CD1c-positive myeloid dendritic cell (primary cell): ENCODE results near the gene SCLY.

Source experiments
- DNase-seq: peaks from one replicate; pipeline ENCODE4 v3.0.0-alpha.2; 2016; ENCODE audit errors: extremely low spot score

The SCLY gene

GRCh38 chr2:238140040-238140439, 79.2 kb downstream of the SCLY start:
- no peak for DNase-seq

DNA sequence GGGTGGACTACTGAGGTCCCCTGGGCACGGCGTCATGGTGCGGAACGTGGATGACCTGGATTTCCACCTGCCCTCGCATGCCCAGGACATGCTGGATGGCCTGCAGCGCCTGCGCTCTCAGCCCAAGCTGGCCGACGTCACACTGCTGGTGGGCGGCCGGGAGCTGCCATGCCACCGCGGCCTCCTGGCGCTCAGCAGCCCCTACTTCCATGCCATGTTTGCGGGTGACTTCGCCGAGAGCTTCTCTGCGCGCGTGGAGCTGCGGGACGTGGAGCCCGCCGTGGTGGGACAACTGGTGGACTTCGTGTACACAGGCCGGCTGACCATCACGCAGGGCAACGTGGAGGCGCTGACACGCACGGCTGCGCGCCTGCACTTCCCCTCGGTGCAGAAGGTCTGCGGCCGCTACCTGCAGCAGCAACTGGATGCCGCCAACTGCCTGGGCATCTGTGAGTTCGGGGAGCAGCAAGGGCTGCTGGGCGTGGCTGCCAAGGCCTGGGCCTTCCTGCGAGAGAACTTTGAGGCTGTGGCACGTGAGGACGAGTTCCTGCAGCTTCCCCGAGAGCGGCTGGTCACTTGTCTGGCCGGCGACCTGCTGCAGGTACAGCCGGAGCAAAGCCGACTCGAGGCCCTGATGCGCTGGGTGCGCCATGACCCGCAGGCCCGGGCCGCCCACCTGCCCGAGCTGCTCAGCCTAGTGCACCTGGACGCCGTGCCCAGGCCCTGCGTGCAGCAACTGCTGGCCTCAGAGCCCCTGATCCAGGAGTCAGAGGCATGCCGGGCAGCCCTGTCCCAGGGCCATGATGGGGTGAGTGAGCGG, 80.1 kb downstream of the SCLY start:
- no peak for DNase-seq

GRCh38 chr2:238141541-238142318, 80.9 kb downstream of the SCLY start:
- peak; percentile 72 for DNase-seq

- DNase-seq = no peak
Measured at GRCh38 chr2:238142382-238143205, 81.8 kb downstream of the SCLY start.

DNA sequence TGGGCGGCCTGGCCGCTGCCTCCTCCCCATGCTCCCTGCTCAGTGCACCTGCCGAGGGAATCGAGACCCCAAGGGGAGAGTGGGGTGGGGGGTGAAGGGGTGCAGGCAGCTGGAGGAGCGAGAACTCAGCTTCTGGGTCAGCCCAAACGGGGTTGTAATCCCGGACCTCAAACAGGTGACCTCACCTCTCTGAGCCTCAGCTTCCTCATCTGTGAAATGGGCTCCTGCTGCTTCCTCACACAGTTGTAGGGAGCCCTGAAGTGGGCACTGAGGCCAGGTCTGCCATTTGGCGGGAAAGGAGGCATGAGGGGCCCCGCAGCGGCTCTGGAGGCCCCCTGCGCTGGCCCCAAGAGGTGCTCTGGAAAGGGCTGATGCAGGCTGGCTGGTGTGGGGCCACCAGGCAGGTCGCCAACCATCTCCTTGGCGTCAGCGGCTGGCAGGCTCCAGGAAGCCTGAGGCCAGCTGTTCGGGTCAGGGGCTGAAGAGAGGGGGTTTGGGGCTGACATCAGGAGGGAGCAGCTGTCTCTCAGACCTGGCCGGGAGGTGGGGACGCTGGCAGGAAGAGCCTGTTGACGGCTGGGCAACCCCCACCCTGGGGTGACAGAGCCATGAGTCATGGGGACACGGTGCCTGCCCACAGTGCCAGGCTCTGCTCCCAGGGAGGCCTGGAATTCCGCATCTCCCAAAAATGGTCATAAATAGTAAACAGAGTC, 82.6 kb downstream of the SCLY start:
- no peak for DNase-seq

DNA sequence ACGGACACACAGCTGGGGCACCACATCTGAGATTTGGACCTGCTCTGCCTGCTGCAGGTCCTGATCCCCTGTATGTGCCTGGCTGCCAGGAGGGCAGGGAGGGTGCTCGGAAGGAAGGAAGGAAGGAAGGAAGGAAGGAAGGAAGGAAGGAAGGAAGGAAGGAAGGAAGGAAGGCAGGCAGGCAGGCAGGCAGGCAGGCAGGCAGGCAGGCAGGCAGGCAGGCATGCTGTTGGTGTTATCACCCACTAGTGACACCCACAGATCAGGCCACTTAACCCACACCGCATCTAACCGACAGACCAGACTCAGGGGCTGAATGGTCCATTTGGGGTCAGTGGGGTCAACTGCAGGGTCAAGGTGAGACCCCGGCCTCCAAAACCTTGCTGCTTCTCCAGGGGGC, 83.5 kb downstream of the SCLY start:
- DNase-seq = no peak

DNA sequence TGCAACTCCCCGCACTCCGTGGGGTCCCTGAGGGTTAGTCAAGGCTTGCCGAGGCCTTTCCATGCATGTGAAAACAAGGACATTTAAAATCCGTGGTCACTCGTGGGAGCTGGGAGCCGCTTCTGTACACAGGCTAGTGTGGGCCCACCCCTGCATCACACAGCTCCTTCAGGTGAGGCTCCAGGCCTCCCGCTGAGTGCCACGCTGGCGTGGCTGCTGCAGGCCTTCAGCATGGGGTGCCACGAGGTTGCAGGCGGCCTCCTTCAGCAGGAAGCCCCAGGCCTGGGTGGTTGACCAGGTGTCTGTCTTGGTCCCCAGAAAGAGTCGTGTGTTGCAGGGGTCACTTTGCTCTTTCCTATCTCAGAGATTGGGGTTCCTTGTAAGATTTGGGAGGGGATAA, 84.2 kb downstream of the SCLY start:
- no peak for DNase-seq

- DNase-seq = no peak
Measured at GRCh38 chr2:238145851-238146250, 85.0 kb downstream of the SCLY start.

DNA sequence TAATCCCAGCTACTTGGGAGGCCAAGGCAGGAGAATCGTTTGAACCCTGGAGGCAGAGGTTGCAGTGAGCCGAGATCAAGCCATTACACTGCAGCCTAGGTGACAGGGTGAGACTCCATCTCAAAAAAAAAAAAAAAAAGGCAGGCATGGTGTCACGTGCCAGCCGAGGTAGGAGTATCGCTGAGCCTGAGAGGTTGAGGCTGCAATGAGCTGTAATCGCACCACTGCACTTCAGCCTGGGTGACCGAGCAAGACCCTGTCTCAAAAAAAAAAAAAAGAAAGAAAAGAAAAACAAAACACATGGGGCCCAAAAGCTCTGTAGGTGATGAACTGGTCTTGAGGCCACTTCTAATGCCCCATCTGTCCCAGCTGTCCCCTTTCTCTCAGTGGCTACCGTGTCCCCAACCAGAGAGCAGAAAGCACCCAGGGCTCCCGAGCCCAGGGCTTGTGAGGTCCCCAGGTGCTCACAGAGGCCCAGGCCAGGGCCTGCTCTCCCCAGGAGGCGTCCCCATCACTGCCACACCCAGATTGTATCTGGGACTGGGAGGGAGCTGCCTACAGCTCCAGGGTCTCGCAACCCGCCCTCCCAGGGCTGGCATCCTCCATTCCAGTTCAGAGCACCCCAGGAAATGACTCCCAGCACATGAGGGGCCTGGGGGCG, 86.2 kb downstream of the SCLY start:
- DNase-seq = no peak

DNA sequence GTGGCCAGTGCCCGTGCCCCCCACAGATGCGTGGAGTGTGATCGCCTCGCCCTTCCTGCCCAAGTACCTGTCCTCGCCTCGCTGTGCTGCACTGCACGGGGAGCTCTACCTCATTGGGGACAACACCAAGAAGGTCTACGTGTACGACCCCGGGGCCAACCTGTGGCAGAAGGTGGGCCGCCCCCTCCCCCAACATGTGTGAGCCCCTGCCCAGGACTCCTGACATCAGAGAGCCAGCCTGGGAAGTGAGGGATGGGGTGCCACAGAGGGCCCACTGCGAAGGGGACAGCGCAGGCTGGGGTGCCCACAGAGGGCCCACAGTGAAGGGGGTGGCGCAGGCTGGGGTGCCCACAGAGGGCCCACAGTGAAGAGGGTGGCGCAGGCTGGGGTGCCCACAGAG, 88.2 kb downstream of the SCLY start:
- DNase-seq = no peak
